Subcutaneous abdominal adipose tissue (tissue), 5 donors: ENCODE results near the gene ZDBF2.

Source experiments
- H3K27ac ChIP-seq: one replicate; pipeline ENCODE4 v1.7.0; 2013; ENCODE audit warnings: low read depth, mild to moderate bottlenecking, inconsistent platforms, low read length, moderate library complexity
- H3K27me3 ChIP-seq, 5 donors: one replicate each; pipeline ENCODE4 v1.7.0; 2013; ENCODE audit warnings: low read length in 5 of 5, inconsistent platforms in 1 of 5; ENCODE audit not compliant: control insufficient read depth in 5 of 5, insufficient read depth in 4 of 5
- H3K36me3 ChIP-seq, 5 donors: one replicate each; pipeline ENCODE4 v1.7.0; 2013; ENCODE audit warnings: low read length in 5 of 5; ENCODE audit not compliant: control insufficient read depth in 5 of 5, insufficient read depth in 5 of 5
- H3K4me1 ChIP-seq, 5 donors: one replicate each; pipeline ENCODE4 v1.7.0; 2013; ENCODE audit warnings: low read length in 5 of 5, mild to moderate bottlenecking in 3 of 5, moderate library complexity in 1 of 5; ENCODE audit not compliant: control insufficient read depth in 5 of 5, insufficient read depth in 5 of 5
- H3K4me3 ChIP-seq, 5 donors: one replicate each; pipeline ENCODE4 v1.7.0; 2013; ENCODE audit warnings: low read length in 5 of 5, low read depth in 1 of 5
- H3K9ac ChIP-seq, 5 donors: one replicate each; pipeline ENCODE4 v1.7.0; 2013; ENCODE audit warnings: low read length in 5 of 5, mild to moderate bottlenecking in 4 of 5, moderate library complexity in 3 of 5
- H3K9me3 ChIP-seq, 5 donors: one replicate each; pipeline ENCODE4 v1.7.0; 2013; ENCODE audit warnings: low read length in 5 of 5; ENCODE audit not compliant: control insufficient read depth in 5 of 5
- donor health status: healthy.
- donor health status: healthy.
- donor health status: healthy.
- donor health status: healthy.
- donor health status: healthy.

Gene ZDBF2

DNA sequence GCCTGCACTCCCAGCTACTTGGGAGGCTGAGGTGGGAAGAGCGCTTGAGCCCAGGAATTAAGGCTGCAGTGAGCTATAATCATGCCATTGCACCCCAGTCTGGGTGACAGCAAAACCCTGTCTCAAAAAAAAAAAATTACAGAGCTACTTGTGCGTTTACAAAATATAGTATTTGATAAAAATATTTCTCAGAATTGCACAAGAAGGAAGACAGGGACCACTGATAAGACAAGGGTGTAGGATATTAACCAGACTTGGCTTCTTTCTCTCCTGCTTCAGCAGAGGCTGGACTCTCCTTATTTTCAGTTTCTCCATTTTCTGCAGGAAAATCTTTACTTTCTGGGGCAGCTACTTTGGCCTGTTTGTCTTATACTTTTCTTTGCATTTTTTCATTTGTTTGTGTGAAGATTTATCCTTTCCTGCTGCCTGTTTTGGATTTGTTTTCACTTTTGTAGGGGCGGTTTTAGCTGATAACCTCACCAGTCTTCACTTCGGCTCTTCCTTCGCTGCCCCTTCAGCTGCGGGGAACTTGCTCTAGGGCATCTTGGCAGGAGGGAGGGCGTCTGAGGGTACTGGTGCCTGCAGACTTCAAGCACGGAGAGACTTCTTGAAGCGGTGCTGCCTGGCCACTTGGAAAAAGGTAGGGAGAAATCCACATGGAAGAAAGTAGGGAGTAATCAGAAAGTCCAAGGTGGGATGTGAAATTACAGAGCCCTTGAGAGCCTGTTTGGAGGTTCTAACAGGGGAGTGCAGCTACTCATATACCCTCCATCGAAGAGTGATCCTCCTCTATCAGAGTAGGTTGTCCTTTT is 14.9 kb upstream of the ZDBF2 start:
- H3K9ac ChIP-seq = no peak overlapping the region
- peaks cover 0 to 5% (median 2%) of the 10 kb centered on the region in 5 donors for H3K4me1 ChIP-seq
- peaks cover 33 to 66% (median 47%) of the 10 kb centered on the region in 5 donors for H3K27me3 ChIP-seq
- peak overlapping the region in 1 of 5 donors; percentile 2 for H3K4me3 ChIP-seq
- no peaks in the 10 kb centered on the region for H3K9me3 ChIP-seq
- no peaks in the 10 kb centered on the region for H3K36me3 ChIP-seq
- no peak overlapping the region for H3K27ac ChIP-seq

DNA sequence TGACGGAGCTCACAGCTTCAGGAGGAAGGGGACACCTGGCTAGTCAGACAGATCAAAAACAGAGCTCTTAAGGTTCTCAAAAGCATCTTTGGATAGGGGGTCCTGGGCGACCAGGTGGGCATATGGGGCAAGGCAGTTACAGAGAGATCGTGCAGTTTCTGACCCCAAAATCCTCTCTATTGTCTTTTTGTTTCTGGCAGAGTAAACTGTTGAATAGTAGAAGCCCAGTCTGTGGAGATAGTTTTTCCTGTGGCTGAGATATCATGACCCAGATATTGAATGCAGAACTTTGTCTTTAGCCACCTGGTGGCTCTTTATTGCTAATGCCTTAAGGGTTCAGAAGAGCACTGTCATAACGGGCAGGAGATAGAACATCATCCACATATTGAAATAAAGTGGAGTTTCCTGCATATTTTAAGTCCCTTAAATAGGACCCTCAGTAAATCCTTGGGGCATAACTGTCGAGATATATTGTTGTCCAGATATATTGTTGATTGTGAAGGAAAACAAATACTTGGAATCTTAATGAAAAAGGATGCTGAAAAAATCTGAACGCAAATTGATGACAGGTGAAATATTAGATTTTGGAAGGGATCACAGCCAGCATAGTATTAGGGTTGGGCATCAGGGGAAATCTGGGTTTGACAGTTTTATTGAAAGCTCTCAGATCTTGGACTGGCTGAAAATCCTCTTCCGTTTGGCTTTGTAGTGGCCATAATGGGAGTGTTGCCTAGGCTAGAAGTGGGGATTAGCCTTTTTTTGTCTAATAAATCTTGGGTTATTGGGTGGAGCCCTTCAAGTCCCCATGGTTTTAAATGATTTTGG is 14.1 kb upstream of the ZDBF2 start:
- Histone ChIP-seq H3K9ac (no peak overlapping the region), H3K4me1 (peaks cover 0 to 5% (median 2%) of the 10 kb centered on the region in 5 donors), H3K36me3 (no peaks in the 10 kb centered on the region), H3K4me3 (no peak overlapping the region), H3K27ac (no peak overlapping the region), H3K9me3 (peaks cover 0 to 2% (median 0%) of the 10 kb centered on the region in 5 donors), H3K27me3 (peaks cover 33 to 61% (median 43%) of the 10 kb centered on the region in 5 donors)

DNA sequence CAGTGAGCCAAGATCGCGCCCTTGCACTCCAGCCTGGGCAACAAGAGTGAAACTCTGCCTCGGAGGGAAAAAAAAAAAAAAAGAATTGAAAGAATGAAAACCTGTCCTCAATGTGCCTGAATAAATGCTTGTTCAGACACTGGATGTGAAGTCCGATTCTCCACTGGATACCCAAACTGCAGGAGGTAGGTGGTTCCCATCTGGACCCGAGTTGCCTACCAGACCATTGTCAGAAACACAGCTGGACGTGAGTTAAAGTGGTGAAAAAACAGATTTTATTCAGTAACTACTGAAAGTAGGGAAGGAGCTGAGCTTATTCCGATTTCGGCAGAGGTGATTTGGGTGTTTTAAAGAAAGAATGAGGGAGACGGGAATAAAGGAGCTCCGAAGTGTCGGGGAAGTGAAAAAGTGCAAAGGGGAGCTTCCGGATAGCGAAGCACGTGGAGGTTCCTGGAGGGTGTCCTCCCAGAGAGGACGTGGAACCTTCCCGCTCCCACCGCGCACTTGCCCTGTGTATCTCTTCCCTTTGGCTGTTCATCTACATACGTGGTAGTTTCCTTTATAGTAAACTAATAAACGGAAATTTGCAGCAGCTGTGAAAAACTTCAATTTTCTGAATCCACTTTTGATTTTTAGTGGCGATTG is 10.4 kb upstream of the ZDBF2 start:
- Histone ChIP-seq H3K9me3 (peaks cover 0 to 4% (median 0%) of the 10 kb centered on the region in 5 donors), H3K27ac (no peak overlapping the region), H3K9ac (no peak overlapping the region), H3K27me3 (peaks cover 29 to 52% (median 35%) of the 10 kb centered on the region in 5 donors), H3K36me3 (no peaks in the 10 kb centered on the region), H3K4me1 (peaks cover 0 to 5% (median 2%) of the 10 kb centered on the region in 5 donors), H3K4me3 (no peak overlapping the region)

DNA sequence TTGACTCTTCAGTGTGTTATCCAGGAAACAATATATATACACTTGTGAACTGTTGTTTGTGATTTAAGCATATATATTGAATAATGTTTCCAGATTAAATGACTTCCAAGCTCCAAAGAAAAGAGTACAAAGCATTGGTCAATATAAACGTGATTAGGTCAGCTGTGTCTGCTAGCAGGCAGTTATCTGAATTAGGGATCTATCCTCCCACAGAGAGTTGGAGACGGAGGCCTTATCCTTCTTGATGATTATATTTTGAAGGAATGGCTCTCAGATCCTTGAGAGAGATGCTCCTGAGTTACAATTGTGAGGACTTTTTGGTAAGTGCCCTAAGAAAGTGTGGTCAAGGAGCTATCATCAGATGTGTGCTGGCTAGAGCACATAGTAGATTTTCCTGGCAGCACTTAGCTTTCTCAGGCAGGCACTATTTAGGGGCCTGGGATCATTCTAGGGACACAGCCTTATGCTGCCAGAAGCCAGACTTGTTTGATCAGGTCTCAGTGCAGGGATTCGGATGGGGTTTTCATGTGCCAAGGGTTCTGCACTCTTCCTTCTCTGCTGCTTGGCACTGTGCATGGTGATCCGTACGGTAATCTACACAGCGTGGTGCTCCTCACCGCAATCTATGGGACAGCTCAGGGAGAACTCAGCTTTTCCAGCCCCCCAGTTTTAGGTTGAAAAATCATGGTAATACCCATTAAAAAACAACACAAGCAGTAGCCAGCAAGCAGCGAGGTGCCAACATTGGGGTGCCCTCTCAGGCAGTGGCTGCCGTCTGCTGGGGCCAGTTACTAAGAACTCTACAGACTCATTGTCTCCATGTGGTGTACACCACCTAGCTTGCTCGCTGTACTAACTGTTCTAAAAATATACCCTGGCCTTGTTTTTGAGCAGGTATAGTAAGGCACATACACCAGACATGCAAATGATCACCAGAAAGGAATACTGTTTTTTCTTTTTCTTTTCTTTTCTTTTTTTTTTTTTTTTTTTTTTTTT is 8.0 kb upstream of the ZDBF2 start:
- H3K27ac ChIP-seq = no peak overlapping the region
- peaks cover 0 to 4% (median 0%) of the 10 kb centered on the region in 5 donors for H3K9me3 ChIP-seq
- H3K36me3 ChIP-seq = no peaks in the 10 kb centered on the region
- peaks cover 0 to 5% (median 0%) of the 10 kb centered on the region in 5 donors for H3K4me1 ChIP-seq
- H3K4me3 ChIP-seq = no peak overlapping the region
- H3K9ac ChIP-seq = no peak overlapping the region
- peaks cover 18 to 39% (median 22%) of the 10 kb centered on the region in 5 donors for H3K27me3 ChIP-seq

DNA sequence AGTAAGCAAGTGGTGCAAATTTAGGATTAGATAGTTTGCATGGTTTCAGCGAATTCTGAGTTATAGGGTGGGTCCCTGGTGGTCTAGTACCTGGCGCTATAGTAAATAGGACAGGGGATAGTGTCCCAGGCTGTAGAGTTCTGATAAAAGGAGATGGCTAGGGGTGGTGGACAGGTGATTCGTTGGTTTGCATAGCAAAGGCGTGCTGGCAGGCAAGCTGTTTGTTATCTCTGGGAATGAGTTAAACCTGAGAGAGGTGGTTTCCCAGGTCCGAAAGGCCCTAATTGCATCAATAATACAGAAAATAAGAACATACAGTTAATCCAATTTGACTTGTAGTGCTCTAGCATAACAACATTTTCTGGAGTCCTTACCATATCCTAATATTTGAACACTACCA is 6.9 kb upstream of the ZDBF2 start:
- Histone ChIP-seq H3K4me1 (peaks cover 0 to 5% (median 0%) of the 10 kb centered on the region in 5 donors), H3K4me3 (no peak overlapping the region), H3K9me3 (peaks cover 0 to 4% (median 0%) of the 10 kb centered on the region in 5 donors), H3K36me3 (no peaks in the 10 kb centered on the region), H3K27me3 (peaks cover 13 to 38% (median 20%) of the 10 kb centered on the region in 5 donors), H3K9ac (no peak overlapping the region), H3K27ac (no peak overlapping the region)

DNA sequence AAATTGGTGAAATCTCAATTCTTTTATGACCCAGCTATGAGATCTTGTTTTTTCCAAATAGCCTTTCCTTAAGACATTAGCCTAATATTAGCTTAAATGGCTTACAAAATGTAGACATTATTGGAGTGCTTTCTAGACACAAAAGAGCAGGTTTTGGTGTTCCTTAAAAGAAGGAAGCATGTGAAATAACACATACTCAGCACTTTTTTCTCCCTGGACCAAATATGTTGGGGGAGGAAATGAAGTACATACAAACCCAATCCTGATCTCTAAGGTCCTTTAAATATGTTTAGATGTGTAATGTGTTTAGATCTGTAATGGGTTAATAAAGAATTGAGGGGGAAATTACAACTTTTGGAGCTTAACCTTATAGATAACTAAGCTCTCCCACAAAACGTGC is 3.4 kb upstream of the ZDBF2 start:
- no peak overlapping the region for H3K9ac ChIP-seq
- no peaks in the 10 kb centered on the region for H3K36me3 ChIP-seq
- H3K27me3 ChIP-seq = peaks cover 6 to 34% (median 17%) of the 10 kb centered on the region in 5 donors
- H3K4me3 ChIP-seq = no peak overlapping the region
- no peaks in the 10 kb centered on the region for H3K9me3 ChIP-seq
- no peak overlapping the region for H3K27ac ChIP-seq
- H3K4me1 ChIP-seq = peaks cover 0 to 18% (median 13%) of the 10 kb centered on the region in 5 donors

DNA sequence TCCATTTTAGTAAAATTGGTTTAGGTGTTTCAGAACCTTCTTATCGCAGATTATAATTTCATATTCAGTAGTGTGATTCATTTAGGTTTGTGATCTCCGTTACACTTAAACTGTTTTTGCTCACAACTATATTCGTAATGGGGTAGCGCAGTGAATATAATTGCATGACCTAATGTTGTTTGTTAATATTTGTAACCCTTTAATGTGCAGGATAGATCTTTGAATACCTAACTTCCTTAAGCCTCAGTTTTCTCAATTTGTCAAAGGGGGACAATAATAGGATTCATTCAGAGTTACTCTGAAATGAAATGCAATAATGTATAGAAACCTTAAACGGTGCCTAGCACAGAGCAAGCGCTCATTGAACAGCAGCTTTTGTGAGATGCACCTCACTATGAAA is 558 bp upstream of the ZDBF2 start:
- peak overlapping the region; percentile 61 to 78 (median 74) for H3K4me3 ChIP-seq
- H3K9me3 ChIP-seq = no peaks in the 10 kb centered on the region
- no peaks in the 10 kb centered on the region for H3K36me3 ChIP-seq
- H3K9ac ChIP-seq = no peak overlapping the region
- peaks cover 4 to 24% (median 10%) of the 10 kb centered on the region in 5 donors for H3K27me3 ChIP-seq
- H3K4me1 ChIP-seq = peaks cover 0 to 20% (median 13%) of the 10 kb centered on the region in 5 donors
- H3K27ac ChIP-seq = no peak overlapping the region

DNA sequence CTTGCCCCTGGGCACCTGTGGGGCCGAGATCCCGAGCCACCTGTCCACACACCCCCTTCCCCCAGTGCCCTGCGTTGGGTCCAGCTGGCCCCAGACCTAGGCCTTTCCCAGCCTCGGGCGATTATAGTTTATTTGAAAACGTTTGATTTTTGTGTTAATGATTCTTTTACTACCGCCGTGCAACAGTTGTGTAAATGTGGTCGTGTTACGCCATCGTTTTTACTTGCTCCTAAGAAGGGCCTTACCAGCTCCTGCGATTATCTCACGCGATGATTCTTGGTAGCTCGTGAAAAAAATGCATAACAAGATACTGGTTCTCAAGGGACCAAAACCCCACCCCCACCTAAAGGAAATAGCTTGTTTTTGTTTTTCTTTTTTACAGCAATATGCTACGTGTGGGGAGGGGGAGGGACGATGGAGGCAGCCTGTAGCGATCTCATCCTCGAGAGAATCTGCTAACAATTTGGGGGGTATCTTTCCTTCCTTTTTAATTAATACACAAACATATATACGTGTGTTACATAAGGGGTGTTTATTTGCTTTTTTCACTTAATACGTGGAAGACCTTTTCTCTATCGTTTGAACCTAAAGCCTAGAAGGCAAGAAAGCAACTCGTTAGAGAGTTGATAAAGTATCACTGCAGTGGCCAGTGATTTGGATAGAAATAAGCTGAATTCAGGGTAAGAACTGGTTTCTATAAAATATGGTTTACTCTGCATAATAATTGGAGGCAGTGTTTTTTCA is 1.0 kb downstream of the ZDBF2 start:
- Histone ChIP-seq H3K27me3 (peaks cover 4 to 24% (median 10%) of the 10 kb centered on the region in 5 donors), H3K9ac (peak overlapping the region; percentile 3 to 78 (median 62))

More for the DNA sequence above, 1.0 kb downstream of the ZDBF2 start:
- H3K9me3 ChIP-seq = no peaks in the 10 kb centered on the region
- H3K4me1 ChIP-seq = peaks cover 0 to 20% (median 13%) of the 10 kb centered on the region in 5 donors
- H3K27ac ChIP-seq = no peak overlapping the region
- H3K4me3 ChIP-seq = peak overlapping the region; percentile 69 to 78 (median 75)
- no peaks in the 10 kb centered on the region for H3K36me3 ChIP-seq
